ENCODE measurements around the gene INS.

The INS gene

GRCh38 chr11:2160736-2161259, at the start of gene INS:
Gene INS (minus strand): TSS chr11:2161209. CDS start chr11:2160971, 238 bp downstream.
- DNase-seq (ENCODE audit: low read depth): no peak

- no peak for DNase-seq (ENCODE audit: low read depth)
These were observed 49.5 kb upstream of the INS start for GRCh38 chr11:2210366-2211112.

DNA sequence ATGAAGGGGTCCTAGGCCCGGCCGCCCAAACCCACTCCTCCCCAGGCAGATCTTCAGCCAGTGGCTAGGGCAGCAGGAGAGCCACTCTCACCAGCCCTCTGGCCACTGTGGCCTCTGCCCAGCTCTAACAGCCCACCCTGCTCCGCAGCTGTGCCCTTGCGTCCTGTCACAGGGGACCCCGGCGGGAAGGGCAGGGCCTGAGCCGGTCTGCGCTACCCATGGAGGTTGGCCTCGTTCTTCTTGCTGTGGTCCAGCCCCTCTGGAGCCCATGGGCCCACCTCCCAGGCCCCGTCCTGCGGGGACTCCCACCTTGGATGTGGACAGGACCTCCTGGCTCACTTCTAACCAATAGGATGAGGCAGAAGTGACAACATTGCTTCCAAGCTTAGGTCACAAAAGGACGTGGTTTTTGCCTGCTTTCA, 48.9 kb upstream of the INS start:
- DNase-seq (ENCODE audit: low read depth): no peak

DNA sequence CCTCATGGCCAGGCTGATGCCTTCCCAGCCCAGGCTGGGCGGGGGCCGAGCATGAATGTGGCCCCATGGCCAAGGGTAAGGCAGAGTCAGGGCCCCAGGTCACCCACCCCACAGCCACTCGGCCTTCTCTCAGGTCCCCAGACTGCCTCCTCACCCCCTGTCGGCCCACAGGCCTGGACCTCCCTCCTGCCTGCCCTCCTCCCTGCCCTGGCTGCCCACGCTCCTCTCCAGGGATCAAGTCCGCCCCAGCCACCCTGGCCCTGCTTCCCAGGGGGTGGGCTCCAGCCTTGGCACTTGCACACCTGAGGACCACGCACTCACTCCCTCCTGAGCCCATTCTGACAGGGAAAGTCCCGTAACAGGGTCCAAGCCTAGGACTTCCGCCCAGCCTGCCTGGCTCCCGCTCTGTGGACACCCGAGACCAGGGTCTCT, 48.4 kb upstream of the INS start:
- DNase-seq (ENCODE audit: low read depth): no peak

DNA sequence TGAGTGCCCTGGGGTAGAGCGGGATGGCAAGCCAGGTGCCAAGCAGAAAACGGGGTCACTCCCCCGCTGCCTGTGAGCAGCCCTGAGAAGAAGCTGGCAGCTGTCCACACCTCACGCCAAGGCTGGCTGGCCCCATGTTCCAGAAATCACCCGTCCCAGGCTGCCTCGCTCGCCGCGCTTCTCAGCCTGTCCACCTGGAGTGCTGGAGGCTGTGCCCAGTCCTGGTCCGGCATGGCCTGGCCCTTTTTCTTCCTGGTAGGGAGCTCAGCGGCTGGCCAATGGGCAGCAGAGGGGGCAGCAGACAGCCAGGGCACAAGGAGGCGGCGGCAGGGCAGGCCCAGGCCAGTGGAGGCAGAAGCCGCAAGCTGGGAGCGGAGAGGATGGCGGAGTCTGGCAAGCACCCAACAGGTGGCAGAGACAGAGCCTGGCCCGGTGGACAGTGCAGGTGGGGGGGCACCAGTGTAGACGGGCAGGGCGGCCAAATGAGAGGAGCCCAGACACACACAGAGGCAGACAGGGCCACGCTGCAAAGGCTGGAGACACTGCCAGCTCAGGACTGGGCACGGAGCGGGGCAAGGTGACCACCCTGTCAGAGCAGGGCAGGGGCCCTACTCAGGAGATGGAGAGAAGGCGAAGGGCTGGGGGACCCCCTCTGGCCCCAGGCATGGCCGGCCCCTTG, 47.8 kb upstream of the INS start:
- no peak for DNase-seq (ENCODE audit: low read depth)

DNA sequence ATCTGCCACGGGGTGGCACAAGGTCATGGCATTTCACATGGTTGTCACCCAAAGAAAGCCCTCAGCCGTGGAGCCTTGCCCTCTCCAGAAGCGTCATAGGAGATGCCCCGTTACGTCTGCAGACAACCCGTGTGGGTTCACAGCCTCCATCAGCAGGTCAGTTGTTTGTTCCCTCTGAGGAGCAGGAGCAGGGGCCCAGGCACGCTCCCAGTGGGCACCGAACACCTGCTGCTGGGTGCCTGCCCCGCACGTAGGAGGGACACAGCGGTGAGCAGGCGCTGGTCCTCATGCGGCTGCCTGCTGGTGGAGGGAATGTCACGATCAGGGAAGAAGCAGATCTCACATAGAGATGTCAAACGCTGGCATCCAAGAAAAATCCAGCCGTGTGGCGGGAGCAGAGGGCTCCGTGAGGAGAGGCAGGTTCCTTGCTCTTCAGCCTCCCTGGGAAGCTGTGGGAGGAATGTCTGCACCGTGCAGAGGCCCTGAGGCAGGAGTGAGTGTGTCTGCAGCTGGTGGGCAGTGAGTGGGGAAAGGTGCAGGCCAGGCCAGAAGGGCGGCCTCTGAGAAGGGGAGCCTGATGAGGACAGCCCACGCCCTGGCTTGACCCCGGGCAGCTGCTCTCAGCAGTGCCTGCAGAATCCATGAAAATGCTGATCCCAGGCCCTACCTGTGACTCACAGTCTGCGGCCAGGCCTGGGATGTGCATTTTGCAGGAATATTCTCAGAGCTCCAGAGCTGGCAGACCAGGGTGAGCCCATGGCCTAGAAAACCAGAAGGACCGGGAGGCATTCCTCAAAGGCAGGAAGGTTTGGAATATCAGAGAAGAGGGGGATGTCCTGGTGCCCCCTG, 47.0 kb upstream of the INS start:
- no peak for DNase-seq (ENCODE audit: low read depth)

DNA sequence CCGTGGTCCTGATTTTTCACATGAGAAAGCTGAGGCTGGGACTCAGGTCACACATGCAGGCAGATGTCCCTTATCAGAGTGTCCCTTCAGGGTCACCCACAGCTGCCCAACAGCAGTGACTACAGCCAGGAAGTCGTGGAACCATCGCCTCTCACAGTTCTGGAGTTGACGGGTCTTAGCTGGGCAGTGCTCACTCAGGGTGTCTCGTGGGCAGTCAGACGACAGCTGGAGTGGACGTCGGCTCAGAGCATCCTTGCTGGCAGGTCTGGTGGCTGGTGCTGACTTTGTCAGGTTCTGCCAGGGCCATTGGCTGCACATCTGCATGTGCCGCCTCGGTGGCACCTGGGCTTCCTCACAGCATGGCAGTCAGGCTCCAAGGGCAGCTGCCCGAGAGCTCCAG, 46.2 kb upstream of the INS start:
- DNase-seq (ENCODE audit: low read depth): no peak

DNA sequence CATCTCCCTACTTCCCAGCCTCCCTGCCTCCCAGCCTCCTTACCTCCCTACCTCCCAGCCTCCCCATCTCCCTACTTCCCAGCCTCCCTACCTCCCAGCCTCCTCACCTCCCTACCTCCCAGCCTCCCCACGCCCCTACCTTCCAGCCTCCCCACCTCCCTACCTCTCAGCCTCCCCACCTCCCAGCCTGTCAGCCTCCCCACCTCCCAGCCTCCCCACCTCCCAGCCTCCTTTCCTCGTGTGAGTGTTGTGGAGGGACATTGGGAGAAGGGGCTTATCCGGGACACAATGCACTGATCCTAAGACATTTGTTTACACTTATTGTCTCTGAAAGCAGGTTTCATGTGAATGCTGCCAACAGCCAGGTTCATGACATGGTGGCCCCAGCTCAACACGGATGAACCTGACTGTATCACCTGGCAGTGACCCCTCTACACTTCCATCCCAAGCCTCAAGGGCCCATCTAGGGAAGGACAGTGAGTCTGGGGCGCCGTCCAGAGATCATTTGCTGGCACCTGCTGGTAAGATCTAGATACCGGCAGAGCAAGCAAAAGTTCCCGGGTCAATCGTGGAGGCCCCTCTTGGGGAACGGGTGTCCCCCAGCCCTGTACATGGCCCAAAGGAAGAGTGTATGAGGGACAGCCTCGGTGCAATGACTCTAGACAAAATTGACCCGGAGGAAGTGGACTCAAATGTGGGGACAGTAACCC, 45.1 kb upstream of the INS start:
- DNase-seq (ENCODE audit: low read depth): no peak

- DNase-seq (ENCODE audit: low read depth): no peak
These were observed 44.3 kb upstream of the INS start for GRCh38 chr11:2205214-2205720.

DNA sequence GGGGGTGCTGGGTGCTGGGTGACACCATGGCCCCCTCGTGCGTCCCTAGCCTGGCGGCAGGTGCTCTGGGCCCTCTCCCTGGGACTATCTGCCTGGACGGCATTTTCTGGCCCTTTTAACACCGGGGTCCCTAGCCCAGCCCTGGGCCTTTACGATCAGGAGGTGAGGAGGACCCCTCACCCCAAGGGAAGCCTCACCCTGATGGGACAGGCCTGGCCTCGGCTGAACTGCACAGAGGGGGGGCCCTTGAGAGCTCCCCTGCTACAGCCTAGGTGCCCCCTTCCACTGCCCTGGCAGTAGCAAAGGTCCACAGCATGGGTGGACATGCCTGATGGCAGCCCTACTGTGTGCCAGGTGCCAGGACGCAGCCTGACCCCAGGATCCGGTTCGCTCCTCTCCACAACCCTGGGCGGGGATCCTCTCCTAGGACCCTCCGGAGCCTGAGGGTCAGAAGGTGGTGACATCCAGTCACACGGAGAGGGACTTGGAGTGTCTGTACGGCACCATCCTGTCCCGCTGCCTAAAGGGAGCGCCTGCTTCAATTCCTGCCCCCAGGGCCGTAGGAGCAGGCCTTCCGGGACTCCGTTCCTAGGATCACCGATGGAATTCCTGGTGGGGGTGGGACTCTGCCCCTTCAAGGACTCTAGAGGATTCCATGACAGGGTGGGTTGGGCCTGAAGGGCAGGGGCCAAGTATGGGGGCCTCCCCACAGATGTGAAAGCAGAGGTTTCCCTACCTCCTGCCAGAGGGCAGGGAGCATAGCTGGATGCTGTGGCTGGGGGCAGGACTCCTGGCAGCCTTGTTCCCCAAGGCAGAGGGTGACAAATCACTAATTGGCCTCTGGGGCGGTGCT, 43.6 kb upstream of the INS start:
- DNase-seq (ENCODE audit: low read depth): no peak

GRCh38 chr11:2203440-2204259, 42.6 kb upstream of the INS start:
- DNase-seq (ENCODE audit: low read depth): no peak

- DNase-seq (ENCODE audit: low read depth): no peak
These were observed 42.0 kb upstream of the INS start for GRCh38 chr11:2202900-2203439.

DNA sequence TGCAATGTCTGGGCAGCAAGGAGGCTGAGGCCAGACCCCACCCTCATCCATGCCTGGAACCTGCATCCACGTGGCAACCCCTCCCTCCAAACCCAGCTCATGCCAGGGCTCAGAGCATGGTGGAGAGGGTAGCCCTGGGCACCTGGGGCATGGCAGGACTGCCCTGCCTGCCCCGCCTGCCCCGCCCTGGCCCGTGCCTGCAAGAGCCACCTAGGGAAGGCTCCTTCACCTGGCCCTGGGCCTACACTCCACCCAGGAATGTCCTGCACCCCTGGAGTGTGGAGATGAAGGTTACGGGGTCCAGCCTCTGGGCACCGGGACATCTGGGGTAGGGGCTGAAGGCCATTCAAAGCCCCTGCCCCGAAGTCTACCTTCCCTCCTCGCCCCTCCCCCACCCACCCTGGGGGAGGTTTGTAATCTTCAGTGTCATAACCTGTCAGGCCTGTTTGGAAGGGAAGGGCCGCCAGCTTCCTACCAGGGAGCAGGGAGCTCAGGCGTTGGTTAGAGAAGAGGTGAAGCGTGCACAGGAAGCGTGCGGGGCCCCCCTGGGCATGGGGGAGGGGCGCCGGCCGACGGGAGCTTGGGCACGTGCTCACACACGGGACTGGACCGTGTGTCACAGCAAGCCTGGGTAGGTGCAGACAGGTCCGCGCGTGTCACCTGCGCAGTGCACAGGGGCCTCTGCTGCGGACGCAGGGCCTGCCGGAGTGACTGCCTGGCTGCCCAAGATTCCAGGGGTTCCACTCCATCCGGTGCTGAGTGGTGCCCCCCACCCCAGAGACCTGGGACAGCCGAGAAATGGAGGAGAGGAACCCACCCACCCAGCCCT, 41.3 kb upstream of the INS start:
- DNase-seq (ENCODE audit: low read depth): no peak

- DNase-seq (ENCODE audit: low read depth): no peak
These were observed 40.5 kb upstream of the INS start for GRCh38 chr11:2201542-2201941.

GRCh38 chr11:2200957-2201519, 40.0 kb upstream of the INS start:
- DNase-seq (ENCODE audit: low read depth): no peak

GRCh38 chr11:2200536-2200935, 39.5 kb upstream of the INS start:
- DNase-seq (ENCODE audit: low read depth): no peak

DNA sequence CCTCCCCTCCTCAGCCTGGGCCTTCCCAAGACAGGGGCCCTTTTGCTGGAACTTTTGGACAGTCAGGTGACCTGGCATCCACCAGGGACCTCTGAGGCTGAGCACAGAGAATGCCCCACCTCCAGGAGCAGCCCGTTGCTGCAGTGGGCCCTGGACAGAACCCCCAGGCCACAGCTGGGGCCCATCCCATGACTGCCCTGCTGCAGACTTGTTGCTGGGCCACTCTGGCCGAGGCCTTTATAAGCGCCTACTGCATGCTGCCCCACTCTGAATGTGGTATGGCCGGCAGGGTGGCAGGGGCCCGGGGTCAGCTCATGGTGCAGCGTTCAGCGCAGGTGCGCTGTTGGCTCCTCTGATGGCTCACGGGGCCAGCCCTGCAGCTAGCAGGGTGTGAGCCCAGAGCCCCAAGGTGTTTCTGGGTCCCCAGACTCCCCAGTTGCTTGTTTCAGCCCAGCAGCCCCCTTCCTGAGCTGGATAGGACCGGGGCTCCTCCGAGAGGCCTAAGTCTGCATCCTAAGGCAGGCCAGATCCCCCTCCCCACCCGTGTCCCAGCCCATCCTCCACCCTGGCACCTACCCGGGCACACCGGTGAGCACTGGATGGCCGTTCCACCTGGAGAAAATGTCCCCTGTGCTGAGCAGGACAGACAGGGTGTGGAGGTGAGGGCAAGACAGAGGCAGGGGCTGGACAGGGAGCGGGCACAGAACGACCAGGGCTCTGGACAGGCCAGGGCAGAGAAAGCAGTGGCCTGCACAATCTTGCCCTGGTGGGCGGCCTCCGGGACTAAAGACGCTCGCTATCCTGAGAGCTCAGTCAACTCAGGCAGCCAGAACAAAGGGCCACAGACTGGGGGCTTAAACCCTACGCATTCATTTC, 38.7 kb upstream of the INS start:
- no peak for DNase-seq (ENCODE audit: low read depth)

Data from GM04504 (cell line).